GM19463 (cell line): ENCODE results near the gene AATF.

Experiments used
- ATAC-seq: cut with Tn5 transposase; IDR thresholded peaks from one replicate; pipeline ENCODE4 v1.9.1; 2021; ENCODE audit warnings: mild to moderate bottlenecking, moderate library complexity; ENCODE audit not compliant: unreplicated experiment

The AATF gene, protein sequence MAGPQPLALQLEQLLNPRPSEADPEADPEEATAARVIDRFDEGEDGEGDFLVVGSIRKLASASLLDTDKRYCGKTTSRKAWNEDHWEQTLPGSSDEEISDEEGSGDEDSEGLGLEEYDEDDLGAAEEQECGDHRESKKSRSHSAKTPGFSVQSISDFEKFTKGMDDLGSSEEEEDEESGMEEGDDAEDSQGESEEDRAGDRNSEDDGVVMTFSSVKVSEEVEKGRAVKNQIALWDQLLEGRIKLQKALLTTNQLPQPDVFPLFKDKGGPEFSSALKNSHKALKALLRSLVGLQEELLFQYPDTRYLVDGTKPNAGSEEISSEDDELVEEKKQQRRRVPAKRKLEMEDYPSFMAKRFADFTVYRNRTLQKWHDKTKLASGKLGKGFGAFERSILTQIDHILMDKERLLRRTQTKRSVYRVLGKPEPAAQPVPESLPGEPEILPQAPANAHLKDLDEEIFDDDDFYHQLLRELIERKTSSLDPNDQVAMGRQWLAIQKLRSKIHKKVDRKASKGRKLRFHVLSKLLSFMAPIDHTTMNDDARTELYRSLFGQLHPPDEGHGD

DNA sequence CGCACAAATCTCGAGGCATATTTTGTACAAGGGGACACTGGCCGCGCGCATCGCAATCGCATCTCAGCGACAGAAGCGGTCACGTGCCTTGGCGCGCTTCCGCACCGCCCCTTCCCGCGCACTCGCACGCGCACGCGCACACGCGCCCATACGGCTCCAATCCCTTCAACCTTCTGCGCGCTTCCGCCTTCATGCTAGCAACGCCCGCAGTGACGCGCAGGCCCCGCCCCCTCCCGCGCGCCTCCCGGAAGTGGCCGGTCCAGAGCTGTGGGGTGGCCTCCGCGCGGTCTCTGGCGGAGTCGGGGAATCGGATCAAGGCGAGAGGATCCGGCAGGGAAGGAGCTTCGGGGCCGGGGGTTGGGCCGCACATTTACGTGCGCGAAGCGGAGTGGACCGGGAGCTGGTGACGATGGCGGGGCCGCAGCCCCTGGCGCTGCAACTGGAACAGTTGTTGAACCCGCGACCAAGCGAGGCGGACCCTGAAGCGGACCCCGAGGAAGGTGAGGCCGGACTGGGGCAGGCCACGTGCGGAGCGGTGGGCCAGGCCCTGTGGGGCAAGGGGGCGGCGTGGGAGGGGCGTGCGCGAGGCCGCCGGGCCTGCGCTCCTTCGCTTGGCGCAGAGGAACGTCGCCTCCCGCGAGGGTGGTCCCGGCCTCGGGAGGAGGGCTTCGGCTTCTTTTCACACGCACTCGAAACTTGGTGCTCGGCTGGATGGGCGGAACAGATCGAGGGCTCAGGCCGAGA lies at the start of gene AATF:
TSS of gene AATF (plus strand) at position 238 of the 744 bp plus-strand sequence. CDS start at position 410, 172 bp downstream.
- peak; percentile 98 for ATAC-seq

- no peak for ATAC-seq
Observed at GRCh38 chr17:36899250-36900159, 49.2 kb upstream of the AATF start.

GRCh38 chr17:36900160-36900512 lies 48.6 kb upstream of the AATF start:
- ATAC-seq: no peak

DNA sequence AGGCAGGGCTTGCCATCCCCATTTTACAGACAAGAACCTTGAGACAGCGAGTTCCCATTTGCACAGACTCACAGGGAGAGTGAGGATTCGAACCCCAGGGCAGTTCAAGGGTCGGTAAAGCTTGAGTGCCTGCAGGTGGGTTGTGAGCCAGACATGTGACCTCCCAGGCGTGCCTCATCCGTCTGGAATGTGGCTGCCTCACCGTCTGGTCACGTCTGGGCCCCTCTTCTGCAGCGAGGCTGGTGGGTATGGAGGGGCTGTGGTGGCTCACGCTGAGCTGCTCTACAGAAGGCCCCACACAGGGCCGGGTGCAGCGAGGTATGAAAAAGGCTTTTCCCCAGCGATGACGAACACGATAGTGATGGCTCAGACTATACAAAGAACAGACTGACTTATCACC lies 47.2 kb upstream of the AATF start:
- ATAC-seq: no peak

GRCh38 chr17:36907407-36907806 lies 41.3 kb upstream of the AATF start:
- no peak for ATAC-seq

DNA sequence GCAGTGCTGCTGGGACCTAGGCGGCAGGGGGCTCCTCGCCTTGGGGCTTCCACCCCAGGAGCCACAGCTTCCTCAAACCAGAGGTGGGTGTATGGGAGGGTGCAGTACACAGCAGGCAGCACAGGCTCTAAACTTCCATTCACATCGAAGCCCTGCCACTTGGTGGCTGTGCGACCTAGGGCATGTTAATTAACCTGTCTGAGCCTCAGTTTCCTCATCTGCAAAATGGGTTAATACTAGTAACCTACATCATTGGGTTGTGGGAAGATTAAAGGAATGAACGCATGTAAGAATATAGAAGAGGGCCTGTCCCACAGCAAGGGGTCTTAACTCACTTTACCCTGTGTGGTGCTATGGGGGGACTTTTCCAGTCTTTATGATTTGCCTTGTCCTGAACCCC lies 38.2 kb upstream of the AATF start:
- no peak for ATAC-seq

DNA sequence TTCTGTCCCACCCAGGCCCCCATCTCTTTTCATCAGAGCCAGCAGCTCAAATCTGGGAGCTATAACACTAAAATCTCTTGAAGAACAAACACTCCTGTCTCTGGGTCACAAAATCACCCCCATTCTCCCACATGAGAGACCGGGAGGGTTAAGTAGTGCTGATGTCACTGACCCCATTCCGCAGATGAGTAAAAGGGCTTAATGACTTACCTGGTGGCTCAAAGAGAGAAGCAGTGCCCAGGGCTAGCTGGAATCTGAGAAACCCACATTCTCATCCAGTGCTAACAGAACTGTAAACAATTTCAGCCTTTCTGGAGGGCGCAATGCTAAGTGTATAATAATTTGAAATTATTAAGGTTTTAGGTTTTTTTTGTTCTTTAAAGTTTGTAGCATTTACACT lies 37.8 kb upstream of the AATF start:
- ATAC-seq: no peak

GRCh38 chr17:36913132-36913531 lies 35.6 kb upstream of the AATF start:
- no peak for ATAC-seq

DNA sequence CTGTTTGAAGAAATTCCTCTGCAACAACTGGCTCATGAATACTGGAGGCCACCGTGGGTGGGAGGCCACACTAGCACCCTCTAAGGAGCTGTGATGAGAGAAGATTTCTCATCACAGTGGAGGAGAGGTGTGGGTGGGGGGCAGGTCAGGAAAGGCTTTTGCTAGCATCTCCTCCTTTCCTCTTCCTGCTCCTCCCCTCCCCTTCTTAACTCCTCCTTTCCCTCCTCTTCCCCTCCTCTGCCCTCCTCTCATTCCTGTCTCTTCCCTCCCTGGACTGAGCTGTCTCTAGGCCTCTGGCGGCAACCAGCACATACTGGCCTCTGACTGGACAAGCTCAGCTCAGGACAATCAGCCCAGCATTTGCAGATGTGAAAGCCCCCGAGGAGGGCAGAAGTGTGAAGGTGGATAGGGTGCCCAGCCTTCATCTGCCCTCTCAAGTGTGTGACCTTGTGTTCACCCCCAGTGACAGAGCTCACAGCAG lies 30.5 kb upstream of the AATF start:
- no peak for ATAC-seq

- no peak for ATAC-seq
Observed at GRCh38 chr17:36919407-36919968, 29.3 kb upstream of the AATF start.

DNA sequence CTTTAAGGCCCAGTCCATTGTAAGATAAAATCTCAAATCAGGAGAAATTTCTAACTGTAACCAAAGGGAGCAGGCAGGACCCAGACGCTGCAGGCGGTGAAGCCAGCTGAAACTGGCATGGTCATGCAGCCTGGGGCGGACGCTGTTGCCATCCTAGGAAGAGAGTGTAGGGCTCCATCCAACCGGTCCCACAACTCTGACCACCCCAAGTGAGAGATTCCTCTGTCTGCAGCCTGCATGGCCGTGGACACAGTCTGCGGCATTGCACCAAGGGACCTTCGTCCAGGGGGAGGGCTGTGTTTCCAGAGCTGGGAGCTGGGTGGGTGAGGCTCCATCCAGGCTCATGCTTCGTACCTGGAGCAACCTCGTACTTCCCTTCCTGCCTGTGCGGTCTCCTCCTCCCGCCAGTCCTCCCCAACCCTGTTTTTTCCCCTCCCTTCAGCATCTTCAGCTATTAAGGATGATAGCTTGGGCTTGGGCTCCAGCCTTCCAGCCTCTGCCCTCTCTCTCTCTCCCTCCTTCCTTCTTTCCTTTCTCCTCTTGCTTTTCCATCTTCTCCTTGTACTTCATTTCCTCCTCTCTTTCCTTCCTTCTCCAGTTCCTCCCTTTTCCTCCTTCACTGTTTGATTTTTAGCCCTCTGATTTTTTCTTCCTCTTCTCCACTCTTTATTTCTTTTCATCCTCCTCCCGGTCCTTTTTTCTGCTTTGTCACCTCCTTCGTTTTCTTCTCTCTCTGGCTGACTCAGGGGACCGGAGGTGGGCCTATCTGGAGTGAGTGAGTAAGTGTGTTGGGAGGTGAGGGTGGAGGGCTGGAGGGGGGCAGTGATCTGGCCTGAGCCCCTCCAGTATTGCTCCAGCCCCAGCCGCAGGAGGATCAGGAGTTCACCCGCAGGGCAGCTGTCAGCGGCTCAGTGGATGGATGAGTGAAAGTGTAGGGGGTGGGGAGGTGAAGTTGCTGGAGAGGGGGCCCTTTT lies 28.4 kb upstream of the AATF start:
- ATAC-seq: no peak

DNA sequence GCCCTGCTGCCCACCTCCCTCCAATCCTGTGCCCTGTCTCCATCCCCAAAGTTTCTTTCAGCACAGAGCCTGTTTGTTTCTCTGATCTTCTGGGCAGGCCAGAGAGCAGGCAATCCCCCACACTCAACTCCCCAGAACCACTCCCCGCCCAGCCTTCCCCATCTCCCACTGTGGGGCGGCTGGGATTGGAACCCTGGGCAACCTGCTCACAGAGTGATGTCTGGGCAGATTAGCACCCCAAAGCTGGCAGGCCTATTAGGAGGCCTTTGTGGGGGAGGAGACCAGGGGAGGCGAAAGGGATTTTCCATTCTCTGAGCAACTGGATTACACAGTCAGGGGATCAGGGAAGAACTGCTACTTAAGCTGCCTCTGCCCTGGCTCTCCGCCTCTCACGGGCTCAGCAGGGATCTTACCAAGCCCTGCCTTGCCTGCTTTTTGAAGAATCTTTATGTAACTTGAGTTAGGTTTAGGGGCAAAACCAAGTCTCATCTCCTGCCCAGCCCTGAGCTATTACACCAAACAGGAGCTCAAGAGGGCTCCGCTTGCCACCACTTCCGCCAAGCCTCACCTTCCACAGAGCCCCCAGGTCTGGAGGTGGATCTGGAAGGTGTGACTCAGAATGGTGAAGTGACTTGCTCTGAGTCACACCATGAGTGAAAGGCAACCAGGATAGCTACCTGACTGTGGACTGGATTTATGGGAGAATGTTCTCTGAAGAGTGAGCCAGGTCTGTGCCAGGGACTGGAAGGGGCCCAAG lies 27.5 kb upstream of the AATF start:
- ATAC-seq: no peak

DNA sequence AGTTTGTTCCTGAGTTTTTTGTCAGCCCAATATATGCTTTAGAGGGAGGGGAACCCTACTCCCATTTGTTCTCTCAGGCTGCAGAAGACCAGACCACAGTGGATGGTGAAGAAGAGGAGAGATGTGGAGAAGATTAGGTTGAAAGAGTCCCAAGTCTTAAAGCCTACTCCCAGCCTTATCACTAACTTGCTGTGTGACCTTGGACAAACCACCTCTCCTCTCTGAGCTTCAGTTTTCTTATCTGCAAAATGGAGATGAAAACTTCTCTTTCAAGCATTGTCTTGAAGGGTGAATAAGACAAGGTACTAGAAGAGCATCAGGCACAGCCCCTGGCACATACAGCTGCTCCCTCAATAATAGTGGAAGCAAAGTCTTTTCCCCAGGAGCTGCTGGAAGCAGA lies 26.6 kb upstream of the AATF start:
- ATAC-seq: no peak

- ATAC-seq: no peak
Observed at GRCh38 chr17:36923814-36924221, 24.9 kb upstream of the AATF start.

DNA sequence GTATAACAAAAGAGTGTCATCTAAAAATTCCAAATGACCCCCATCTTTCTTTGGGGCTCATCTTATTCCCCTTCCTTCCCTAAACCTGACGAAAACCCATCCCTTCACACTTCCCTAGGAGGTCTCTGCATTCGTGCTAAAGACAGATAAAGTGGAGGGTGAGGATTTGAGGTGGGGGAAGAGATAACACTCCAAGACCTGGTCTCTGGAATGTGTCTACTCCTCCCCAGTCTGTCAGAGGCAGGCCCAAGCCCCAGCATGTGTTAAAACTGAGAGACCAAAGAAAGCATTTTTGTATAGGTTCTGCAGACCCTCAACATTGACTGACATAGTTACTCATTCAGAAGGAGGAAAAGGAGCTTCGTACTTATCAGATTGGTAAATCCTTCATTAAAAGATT lies 22.5 kb upstream of the AATF start:
- no peak for ATAC-seq

GRCh38 chr17:36926701-36927100 lies 22.1 kb upstream of the AATF start:
- ATAC-seq: no peak

- ATAC-seq: no peak
Observed at GRCh38 chr17:36928471-36929345, 20.0 kb upstream of the AATF start.
